HEK293 (cell line): Measurements from ENCODE around the gene PGC.

Experiments
- GLI2 ChIP-seq: fragments of 450-650 bp; formaldehyde crosslinking; IDR thresholded peaks from 2 replicates; pipeline ENCODE4; 2017; ENCODE audit warnings: missing biosample characterization, missing genetic modification characterization, low read depth, borderline replicate concordance
- PATZ1 ChIP-seq: fragments of 450-650 bp; formaldehyde crosslinking; IDR thresholded peaks from 2 replicates; pipeline ENCODE4 v1.5.1; 2016; ENCODE audit warnings: missing biosample characterization, missing genetic modification characterization
- PRDM4 ChIP-seq: fragments of 450-650 bp; formaldehyde crosslinking; IDR thresholded peaks from 2 replicates; pipeline ENCODE4 v1.5.1; 2017; ENCODE audit warnings: missing biosample characterization, missing genetic modification characterization
- SP7 ChIP-seq: fragments of 450-650 bp; formaldehyde crosslinking; IDR thresholded peaks from 2 replicates; pipeline ENCODE4 v1.5.1; 2016; ENCODE audit warnings: missing biosample characterization, missing genetic modification characterization
- ZBTB17 ChIP-seq: fragments of 450-650 bp; formaldehyde crosslinking; IDR thresholded peaks from 2 replicates; pipeline ENCODE4 v1.5.1; 2016; ENCODE audit warnings: missing biosample characterization, missing genetic modification characterization
- ZBTB48 ChIP-seq: fragments of 450-650 bp; formaldehyde crosslinking; IDR thresholded peaks from 2 replicates; pipeline ENCODE4 v1.5.1; 2016; ENCODE audit warnings: missing biosample characterization, missing genetic modification characterization
- ZFHX2 ChIP-seq: fragments of 450-650 bp; formaldehyde crosslinking; conservative IDR thresholded peaks from 2 replicates; pipeline ENCODE4 v1.5.1; 2016; ENCODE audit warnings: missing biosample characterization, missing genetic modification characterization
- ZNF112 ChIP-seq: fragments of 450-650 bp; formaldehyde crosslinking; IDR thresholded peaks from 2 replicates; pipeline ENCODE4 v1.5.0; 2017; ENCODE audit warnings: missing biosample characterization, missing genetic modification characterization
- ZNF302 ChIP-seq: fragments of 450-650 bp; formaldehyde crosslinking; IDR thresholded peaks from 2 replicates; pipeline ENCODE4 v1.5.1; 2016; ENCODE audit warnings: missing biosample characterization, missing genetic modification characterization, low read depth
- ZNF394 ChIP-seq: fragments of 450-650 bp; formaldehyde crosslinking; IDR thresholded peaks from 2 replicates; pipeline ENCODE4 v1.5.1; 2016; ENCODE audit warnings: missing biosample characterization, missing genetic modification characterization, mild to moderate bottlenecking, moderate library complexity, borderline replicate concordance
- ZNF416 ChIP-seq: fragments of 450-650 bp; formaldehyde crosslinking; IDR thresholded peaks from 2 replicates; pipeline ENCODE4 v1.5.1; 2016; ENCODE audit warnings: missing biosample characterization, missing genetic modification characterization
- ZNF560 ChIP-seq: fragments of 450-650 bp; formaldehyde crosslinking; IDR thresholded peaks from 2 replicates; pipeline ENCODE4 v1.5.1; 2017; ENCODE audit warnings: missing biosample characterization, missing genetic modification characterization, borderline replicate concordance
- ZNF585B ChIP-seq: fragments of 450-650 bp; formaldehyde crosslinking; IDR thresholded peaks from 2 replicates; pipeline ENCODE4 v1.5.1; 2016; ENCODE audit warnings: missing biosample characterization, missing genetic modification characterization
- ZNF654 ChIP-seq: fragments of 450-650 bp; formaldehyde crosslinking; IDR thresholded peaks from 2 replicates; pipeline ENCODE4 v1.5.1; 2016; ENCODE audit warnings: low read depth, missing biosample characterization, missing genetic modification characterization
- ZNF658 ChIP-seq: fragments of 450-650 bp; formaldehyde crosslinking; IDR thresholded peaks from 2 replicates; pipeline ENCODE4; 2016; ENCODE audit warnings: missing biosample characterization, missing genetic modification characterization
- ZNF777 ChIP-seq: fragments of 450-650 bp; formaldehyde crosslinking; IDR thresholded peaks from 2 replicates; pipeline ENCODE4 v1.5.1; 2017; ENCODE audit warnings: missing biosample characterization, missing genetic modification characterization, borderline replicate concordance
- ZNF791 ChIP-seq: fragments of 450-650 bp; formaldehyde crosslinking; IDR thresholded peaks from 2 replicates; pipeline ENCODE4 v1.5.1; 2016; ENCODE audit warnings: missing biosample characterization, missing genetic modification characterization
- TF ChIP-seq, protein P1 (sequence below): sonication (generic); formaldehyde crosslinking; IDR thresholded peaks from 2 replicates; pipeline ENCODE4 v1.8.1; 2022; ENCODE audit warnings: mild to moderate bottlenecking, moderate library complexity, missing genetic modification reagents
- TF ChIP-seq, protein P2 (sequence below): fragments of 450-650 bp; formaldehyde crosslinking; IDR thresholded peaks from 2 replicates; pipeline ENCODE4 v1.5.1; 2016; ENCODE audit warnings: missing biosample characterization, missing genetic modification characterization
- TF ChIP-seq, protein P3 (sequence below): fragments of 450-650 bp; formaldehyde crosslinking; IDR thresholded peaks from 2 replicates; pipeline ENCODE4 v1.5.1; 2016; ENCODE audit warnings: missing biosample characterization, missing genetic modification characterization
- TF ChIP-seq, protein P4 (sequence below): fragments of 450-650 bp; formaldehyde crosslinking; conservative IDR thresholded peaks from 2 replicates; pipeline ENCODE4 v1.5.1; 2016; ENCODE audit warnings: low read depth, missing biosample characterization, missing genetic modification characterization

Gene PGC

DNA sequence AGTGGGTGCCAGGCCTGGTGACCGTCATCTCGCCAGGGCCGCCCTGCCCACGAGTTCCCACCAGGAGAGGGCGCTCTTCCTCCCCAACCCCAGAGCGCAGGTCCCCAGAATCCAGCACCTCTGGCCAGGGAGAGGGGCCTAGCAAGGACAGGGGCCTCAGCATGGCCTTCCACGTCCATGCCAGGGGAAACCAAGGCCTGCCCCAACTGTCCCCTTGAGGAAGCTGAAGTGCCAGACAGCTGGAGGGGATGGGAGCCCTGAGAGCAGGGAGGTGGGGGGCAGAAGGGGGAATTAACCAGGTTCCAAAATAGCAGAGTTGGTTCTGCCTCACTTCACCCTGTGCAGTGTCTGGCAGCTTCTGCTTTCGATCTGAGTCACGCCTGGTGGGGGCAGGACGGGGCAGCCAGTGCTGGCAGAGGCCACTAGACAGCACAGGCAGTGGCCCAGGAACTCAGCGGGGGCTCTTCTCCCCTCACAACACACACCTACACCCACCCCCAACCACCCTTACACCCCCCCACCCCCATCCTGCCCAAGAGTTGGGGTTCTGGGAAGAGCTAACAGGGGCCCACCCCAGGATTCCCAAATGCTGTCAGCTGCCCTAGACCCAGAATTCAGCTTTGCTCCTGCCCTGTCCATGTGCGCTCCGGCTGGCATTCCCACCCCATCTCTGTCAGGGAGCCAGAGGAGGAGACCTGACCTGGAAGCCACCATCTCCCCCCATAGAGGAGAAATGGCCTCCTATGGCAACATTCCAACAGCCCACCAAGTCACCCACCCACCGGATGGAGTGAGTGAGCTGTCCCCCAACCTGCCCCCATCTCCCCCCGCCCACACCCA, 41.0 kb downstream of the PGC start (continued):
- TF ChIP-seq ZNF394 (tag by site-specific recombination): no peak
- TF ChIP-seq ZNF658: no peak
- peak; percentile 40 for TF ChIP-seq ZNF654 (tag by site-specific recombination)
- TF ChIP-seq ZNF585B (tag by site-specific recombination): no peak
- TF ChIP-seq, protein P1, sequence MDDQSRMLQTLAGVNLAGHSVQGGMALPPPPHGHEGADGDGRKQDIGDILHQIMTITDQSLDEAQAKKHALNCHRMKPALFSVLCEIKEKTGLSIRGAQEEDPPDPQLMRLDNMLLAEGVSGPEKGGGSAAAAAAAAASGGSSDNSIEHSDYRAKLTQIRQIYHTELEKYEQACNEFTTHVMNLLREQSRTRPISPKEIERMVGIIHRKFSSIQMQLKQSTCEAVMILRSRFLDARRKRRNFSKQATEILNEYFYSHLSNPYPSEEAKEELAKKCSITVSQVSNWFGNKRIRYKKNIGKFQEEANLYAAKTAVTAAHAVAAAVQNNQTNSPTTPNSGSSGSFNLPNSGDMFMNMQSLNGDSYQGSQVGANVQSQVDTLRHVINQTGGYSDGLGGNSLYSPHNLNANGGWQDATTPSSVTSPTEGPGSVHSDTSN (CRISPR knock-in tag): 0 out of 2 replicates have a peak, but pooled peaks have one; percentile 36
- peak; percentile 81 for TF ChIP-seq ZBTB48
- no peak for TF ChIP-seq ZNF416 (tag by site-specific recombination)
- no peak for TF ChIP-seq GLI2
- no peak for TF ChIP-seq PRDM4 (tag by site-specific recombination)
- no peak for TF ChIP-seq ZNF112 (tag by site-specific recombination)
- TF ChIP-seq SP7 (tag by site-specific recombination): 0 out of 2 replicates have a peak, but pooled peaks have one; percentile 20
- no peak for TF ChIP-seq ZNF777 (tag by site-specific recombination)
- no peak for TF ChIP-seq ZNF302 (tag by site-specific recombination)
- peak; percentile 41 for TF ChIP-seq ZFHX2
- TF ChIP-seq, protein P2, sequence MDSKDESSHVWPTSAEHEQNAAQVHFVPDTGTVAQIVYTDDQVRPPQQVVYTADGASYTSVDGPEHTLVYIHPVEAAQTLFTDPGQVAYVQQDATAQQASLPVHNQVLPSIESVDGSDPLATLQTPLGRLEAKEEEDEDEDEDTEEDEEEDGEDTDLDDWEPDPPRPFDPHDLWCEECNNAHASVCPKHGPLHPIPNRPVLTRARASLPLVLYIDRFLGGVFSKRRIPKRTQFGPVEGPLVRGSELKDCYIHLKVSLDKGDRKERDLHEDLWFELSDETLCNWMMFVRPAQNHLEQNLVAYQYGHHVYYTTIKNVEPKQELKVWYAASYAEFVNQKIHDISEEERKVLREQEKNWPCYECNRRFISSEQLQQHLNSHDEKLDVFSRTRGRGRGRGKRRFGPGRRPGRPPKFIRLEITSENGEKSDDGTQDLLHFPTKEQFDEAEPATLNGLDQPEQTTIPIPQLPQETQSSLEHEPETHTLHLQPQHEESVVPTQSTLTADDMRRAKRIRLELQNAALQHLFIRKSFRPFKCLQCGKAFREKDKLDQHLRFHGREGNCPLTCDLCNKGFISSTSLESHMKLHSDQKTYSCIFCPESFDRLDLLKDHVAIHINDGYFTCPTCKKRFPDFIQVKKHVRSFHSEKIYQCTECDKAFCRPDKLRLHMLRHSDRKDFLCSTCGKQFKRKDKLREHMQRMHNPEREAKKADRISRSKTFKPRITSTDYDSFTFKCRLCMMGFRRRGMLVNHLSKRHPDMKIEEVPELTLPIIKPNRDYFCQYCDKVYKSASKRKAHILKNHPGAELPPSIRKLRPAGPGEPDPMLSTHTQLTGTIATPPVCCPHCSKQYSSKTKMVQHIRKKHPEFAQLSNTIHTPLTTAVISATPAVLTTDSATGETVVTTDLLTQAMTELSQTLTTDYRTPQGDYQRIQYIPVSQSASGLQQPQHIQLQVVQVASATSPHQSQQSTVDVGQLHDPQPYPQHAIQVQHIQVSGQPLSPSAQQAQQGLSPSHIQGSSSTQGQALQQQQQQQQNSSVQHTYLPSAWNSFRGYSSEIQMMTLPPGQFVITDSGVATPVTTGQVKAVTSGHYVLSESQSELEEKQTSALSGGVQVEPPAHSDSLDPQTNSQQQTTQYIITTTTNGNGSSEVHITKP (tag by site-specific recombination): peak; percentile 87
- no peak for TF ChIP-seq ZNF791 (tag by site-specific recombination)
- TF ChIP-seq, protein P3, sequence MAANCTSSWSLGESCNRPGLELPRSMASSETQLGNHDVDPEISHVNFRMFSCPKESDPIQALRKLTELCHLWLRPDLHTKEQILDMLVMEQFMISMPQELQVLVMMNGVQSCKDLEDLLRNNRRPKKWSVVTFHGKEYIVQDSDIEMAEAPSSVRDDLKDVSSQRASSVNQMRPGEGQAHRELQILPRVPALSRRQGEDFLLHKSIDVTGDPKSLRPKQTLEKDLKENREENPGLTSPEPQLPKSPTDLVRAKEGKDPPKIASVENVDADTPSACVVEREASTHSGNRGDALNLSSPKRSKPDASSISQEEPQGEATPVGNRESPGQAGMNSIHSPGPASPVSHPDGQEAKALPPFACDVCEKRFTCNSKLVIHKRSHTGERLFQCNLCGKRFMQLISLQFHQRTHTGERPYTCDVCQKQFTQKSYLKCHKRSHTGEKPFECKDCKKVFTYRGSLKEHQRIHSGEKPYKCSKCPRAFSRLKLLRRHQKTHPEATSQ (tag by site-specific recombination): no peak
- peak; percentile 48 for TF ChIP-seq PATZ1 (tag by site-specific recombination)
- TF ChIP-seq ZBTB17: peak; percentile 75
- TF ChIP-seq, protein P4, sequence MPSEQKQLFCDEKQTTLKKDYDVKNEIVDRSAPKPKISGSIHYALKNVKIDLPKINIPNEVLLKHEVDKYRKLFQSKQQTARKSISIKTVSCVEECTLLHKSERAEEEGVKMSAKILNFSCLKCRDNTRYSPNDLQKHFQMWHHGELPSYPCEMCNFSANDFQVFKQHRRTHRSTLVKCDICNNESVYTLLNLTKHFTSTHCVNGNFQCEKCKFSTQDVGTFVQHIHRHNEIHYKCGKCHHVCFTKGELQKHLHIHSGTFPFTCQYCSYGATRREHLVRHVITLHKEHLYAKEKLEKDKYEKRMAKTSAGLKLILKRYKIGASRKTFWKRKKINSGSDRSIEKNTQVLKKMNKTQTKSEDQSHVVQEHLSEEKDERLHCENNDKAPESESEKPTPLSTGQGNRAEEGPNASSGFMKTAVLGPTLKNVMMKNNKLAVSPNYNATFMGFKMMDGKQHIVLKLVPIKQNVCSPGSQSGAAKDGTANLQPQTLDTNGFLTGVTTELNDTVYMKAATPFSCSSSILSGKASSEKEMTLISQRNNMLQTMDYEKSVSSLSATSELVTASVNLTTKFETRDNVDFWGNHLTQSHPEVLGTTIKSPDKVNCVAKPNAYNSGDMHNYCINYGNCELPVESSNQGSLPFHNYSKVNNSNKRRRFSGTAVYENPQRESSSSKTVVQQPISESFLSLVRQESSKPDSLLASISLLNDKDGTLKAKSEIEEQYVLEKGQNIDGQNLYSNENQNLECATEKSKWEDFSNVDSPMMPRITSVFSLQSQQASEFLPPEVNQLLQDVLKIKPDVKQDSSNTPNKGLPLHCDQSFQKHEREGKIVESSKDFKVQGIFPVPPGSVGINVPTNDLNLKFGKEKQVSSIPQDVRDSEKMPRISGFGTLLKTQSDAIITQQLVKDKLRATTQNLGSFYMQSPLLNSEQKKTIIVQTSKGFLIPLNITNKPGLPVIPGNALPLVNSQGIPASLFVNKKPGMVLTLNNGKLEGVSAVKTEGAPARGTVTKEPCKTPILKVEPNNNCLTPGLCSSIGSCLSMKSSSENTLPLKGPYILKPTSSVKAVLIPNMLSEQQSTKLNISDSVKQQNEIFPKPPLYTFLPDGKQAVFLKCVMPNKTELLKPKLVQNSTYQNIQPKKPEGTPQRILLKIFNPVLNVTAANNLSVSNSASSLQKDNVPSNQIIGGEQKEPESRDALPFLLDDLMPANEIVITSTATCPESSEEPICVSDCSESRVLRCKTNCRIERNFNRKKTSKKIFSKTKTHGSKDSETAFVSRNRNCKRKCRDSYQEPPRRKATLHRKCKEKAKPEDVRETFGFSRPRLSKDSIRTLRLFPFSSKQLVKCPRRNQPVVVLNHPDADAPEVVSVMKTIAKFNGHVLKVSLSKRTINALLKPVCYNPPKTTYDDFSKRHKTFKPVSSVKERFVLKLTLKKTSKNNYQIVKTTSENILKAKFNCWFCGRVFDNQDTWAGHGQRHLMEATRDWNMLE (tag by site-specific recombination): no peak
- no peak for TF ChIP-seq ZNF560 (tag by site-specific recombination)
